SK-N-SH treated with all-trans-retinoic acid at 6 μM for 48 hours (cell line): ENCODE data around the gene MRPS6.

Source experiments
- CSDC2 ChIP-seq: fragments of 250-450 bp; sonication (Bioruptor Pico); IDR thresholded peaks from 2 replicates; pipeline ENCODE4 v1.5.0; 2020; ENCODE audit warnings: mild to moderate bottlenecking, moderate library complexity
- POU6F1 ChIP-seq: fragments of 250-450 bp; sonication (Bioruptor Pico); IDR thresholded peaks from 2 replicates; pipeline ENCODE4 v1.8.0; 2021; ENCODE audit warnings: low read depth, mild to moderate bottlenecking, moderate library complexity, borderline replicate concordance
- TSHZ2 ChIP-seq: fragments of 250-450 bp; sonication (Bioruptor Pico); IDR thresholded peaks from 2 replicates; pipeline ENCODE4 v1.5.0; 2020; ENCODE audit warnings: mild to moderate bottlenecking, moderate library complexity
- ZFP3 ChIP-seq: fragments of 250-450 bp; sonication (Bioruptor Pico); IDR thresholded peaks from 2 replicates; pipeline ENCODE4 v1.5.0; 2020; ENCODE audit warnings: mild to moderate bottlenecking, moderate library complexity

- TF ChIP-seq POU6F1 (CRISPR knock-in tag) (no peak), CSDC2 (no peak), ZFP3 (CRISPR knock-in tag) (no peak), TSHZ2 (no peak)
Measured at GRCh38 chr21:34133392-34133791, 60.0 kb downstream of the MRPS6 start.
